SK-N-SH treated with all-trans-retinoic acid at 6 μM for 48 hours (cell line): ENCODE data around the gene FANCM.

Experiments
- ARNTL ChIP-seq: fragments of 450-650 bp; formaldehyde crosslinking; IDR thresholded peaks from 2 replicates; pipeline ENCODE4 v1.5.0; 2020; ENCODE audit warnings: low read depth, mild to moderate bottlenecking, moderate library complexity, borderline replicate concordance
- CREB5 ChIP-seq: fragments of 250-450 bp; sonication (Bioruptor Pico); IDR thresholded peaks from 2 replicates; pipeline ENCODE4 v1.5.1; 2020; ENCODE audit warnings: low read depth, mild to moderate bottlenecking, moderate library complexity
- CSDC2 ChIP-seq: fragments of 250-450 bp; sonication (Bioruptor Pico); IDR thresholded peaks from 2 replicates; pipeline ENCODE4 v1.5.0; 2020; ENCODE audit warnings: mild to moderate bottlenecking, moderate library complexity
- CSRNP3 ChIP-seq: fragments of 250-450 bp; sonication (Bioruptor Pico); IDR thresholded peaks from 2 replicates; pipeline ENCODE4 v1.5.1; 2021; ENCODE audit warnings: mild to moderate bottlenecking, moderate library complexity
- ISL1 ChIP-seq: fragments of 250-450 bp; sonication (Bioruptor Pico); IDR thresholded peaks from 2 replicates; pipeline ENCODE4 v2.1.2; 2022; ENCODE audit warnings: mild to moderate bottlenecking, moderate library complexity
- OSR1 ChIP-seq: fragments of 250-450 bp; sonication (Bioruptor Pico); IDR thresholded peaks from 2 replicates; pipeline ENCODE4 v1.8.0; 2022; ENCODE audit warnings: moderate library complexity, mild to moderate bottlenecking, inconsistent platforms
- PATZ1 ChIP-seq: fragments of 250-450 bp; sonication (Bioruptor Pico); IDR thresholded peaks from 2 replicates; pipeline ENCODE4 v1.8.0; 2020; ENCODE audit warnings: mild to moderate bottlenecking, moderate library complexity, borderline replicate concordance
- POU6F1 ChIP-seq: fragments of 250-450 bp; sonication (Bioruptor Pico); IDR thresholded peaks from 2 replicates; pipeline ENCODE4 v1.8.0; 2021; ENCODE audit warnings: low read depth, mild to moderate bottlenecking, moderate library complexity, borderline replicate concordance
- PPARA ChIP-seq: fragments of 250-450 bp; sonication (Bioruptor Pico); IDR thresholded peaks from 2 replicates; pipeline ENCODE4 v1.5.0; 2020; ENCODE audit warnings: mild to moderate bottlenecking, borderline replicate concordance
- TSHZ2 ChIP-seq: fragments of 250-450 bp; sonication (Bioruptor Pico); IDR thresholded peaks from 2 replicates; pipeline ENCODE4 v1.5.0; 2020; ENCODE audit warnings: mild to moderate bottlenecking, moderate library complexity
- ZFP3 ChIP-seq: fragments of 250-450 bp; sonication (Bioruptor Pico); IDR thresholded peaks from 2 replicates; pipeline ENCODE4 v1.5.0; 2020; ENCODE audit warnings: mild to moderate bottlenecking, moderate library complexity
- ZFP30 ChIP-seq: fragments of 450-650 bp; formaldehyde crosslinking; IDR thresholded peaks from 2 replicates; pipeline ENCODE4 v1.5.0; 2022; ENCODE audit warnings: mild to moderate bottlenecking, moderate library complexity
- ZNF8 ChIP-seq: fragments of 450-650 bp; formaldehyde crosslinking; IDR thresholded peaks from 2 replicates; pipeline ENCODE4 v1.5.0; 2020; ENCODE audit warnings: mild to moderate bottlenecking, moderate library complexity

- TF ChIP-seq TSHZ2 (CRISPR knock-in tag) (no peak), ZFP3 (no peak), POU6F1 (CRISPR knock-in tag) (no peak), CSRNP3 (no peak), ARNTL (CRISPR knock-in tag) (no peak), OSR1 (CRISPR knock-in tag) (no peak), CREB5 (no peak), CSDC2 (CRISPR knock-in tag) (no peak), ZFP30 (no peak), ISL1 (CRISPR knock-in tag) (no peak), ZNF8 (CRISPR knock-in tag) (no peak), PPARA (CRISPR knock-in tag) (no peak), PATZ1 (CRISPR knock-in tag) (no peak)
Observed at GRCh38 chr14:45222485-45223262, 86.9 kb downstream of the FANCM start.
